Endothelial cell (in vitro differentiated cells): Measurements from ENCODE around the gene PTGER4. TPM values are rescaled to one million over a fixed set of nuclear protein-coding genes. Genes with fewer than 3 reads are reported as not detected.

Experiments used
- DNase-seq: peaks from one replicate; pipeline ENCODE4 v3.0.0; 2021; ENCODE audit warnings: low spot score
- H3K27ac Mint-ChIP-seq: one replicate; pipeline ENCODE4 v1.8.0; 2021; ENCODE audit warnings: mixed read lengths, inconsistent platforms; ENCODE audit not compliant: unreplicated experiment
- H3K27me3 Mint-ChIP-seq: one replicate; pipeline ENCODE4 v1.8.0; 2021; ENCODE audit warnings: mild to moderate bottlenecking, moderate library complexity, mixed read lengths, inconsistent platforms; ENCODE audit not compliant: unreplicated experiment
- H3K36me3 Mint-ChIP-seq: one replicate; pipeline ENCODE4 v1.8.0; 2021; ENCODE audit warnings: mild to moderate bottlenecking, low read depth, mixed read lengths, inconsistent platforms; ENCODE audit not compliant: unreplicated experiment
- H3K4me1 Mint-ChIP-seq: one replicate; pipeline ENCODE4 v1.8.0; 2021; ENCODE audit warnings: mild to moderate bottlenecking, mixed read lengths, inconsistent platforms; ENCODE audit not compliant: unreplicated experiment
- H3K4me3 Mint-ChIP-seq: one replicate; pipeline ENCODE4 v1.8.0; 2021; ENCODE audit warnings: mild to moderate bottlenecking, mixed read lengths, inconsistent platforms; ENCODE audit not compliant: unreplicated experiment
- H3K9me3 Mint-ChIP-seq: one replicate; pipeline ENCODE4 v1.8.0; 2021; ENCODE audit warnings: mixed read lengths, inconsistent platforms; ENCODE audit not compliant: unreplicated experiment
- total RNA-seq: library from RNA; stranded (reverse); fragmentation: NEBNext Ultra II Directional; extraction: Animal tissue kit (Norgen Biotek cat#: 25700); gene quantifications from one replicate; pipeline ENCODE4 v1.2.1, GENCODE V29; 2021; ENCODE audit not compliant: unreplicated experiment
- TF ChIP-seq, protein P1 (sequence below): fragments of 200-600 bp; sonication (generic); IDR thresholded peaks from one replicate; pipeline ENCODE4 v1.5.0; 2021; ENCODE audit warnings: antibody characterized with exemption; ENCODE audit not compliant: unreplicated experiment

The PTGER4 gene
- total RNA-seq, 1 donor from 2014 or later = 0.26 TPM

DNA sequence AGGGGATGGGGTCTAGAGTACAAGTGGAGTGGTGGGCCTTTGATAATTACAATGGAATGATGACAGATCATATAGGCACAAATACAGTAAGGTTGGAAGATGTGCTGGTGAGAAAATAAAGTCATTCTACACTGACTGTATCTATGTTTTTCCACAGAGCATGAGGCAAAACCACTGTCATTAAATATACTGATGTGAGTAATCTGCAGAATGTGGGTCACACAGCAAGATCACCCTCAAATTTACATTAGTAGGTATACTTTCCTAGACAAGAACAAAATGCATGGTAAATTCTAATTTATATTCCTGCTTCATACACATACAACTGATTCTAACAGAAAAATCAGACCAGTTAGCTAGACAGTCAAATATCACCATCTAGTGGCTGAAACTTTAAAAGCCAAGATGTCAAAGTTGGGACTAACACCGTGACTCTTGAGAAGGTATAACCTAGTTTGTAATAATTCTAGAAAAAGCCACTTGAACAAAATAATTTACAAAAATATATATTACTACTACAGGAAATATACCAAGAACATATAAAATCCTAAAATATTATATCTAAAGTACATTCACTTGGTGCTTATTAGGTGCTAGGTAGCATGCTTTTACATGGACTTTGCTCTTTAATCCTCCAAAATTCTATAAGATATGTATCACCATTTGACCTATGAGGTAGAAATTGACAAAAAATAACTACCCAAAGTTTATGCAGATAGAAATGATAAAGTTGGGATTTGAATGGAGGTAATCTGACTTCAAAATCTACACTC lies 56.6 kb downstream of the PTGER4 start:
- H3K27ac Mint-ChIP-seq = no peak overlapping the region
- TF ChIP-seq, protein P1, sequence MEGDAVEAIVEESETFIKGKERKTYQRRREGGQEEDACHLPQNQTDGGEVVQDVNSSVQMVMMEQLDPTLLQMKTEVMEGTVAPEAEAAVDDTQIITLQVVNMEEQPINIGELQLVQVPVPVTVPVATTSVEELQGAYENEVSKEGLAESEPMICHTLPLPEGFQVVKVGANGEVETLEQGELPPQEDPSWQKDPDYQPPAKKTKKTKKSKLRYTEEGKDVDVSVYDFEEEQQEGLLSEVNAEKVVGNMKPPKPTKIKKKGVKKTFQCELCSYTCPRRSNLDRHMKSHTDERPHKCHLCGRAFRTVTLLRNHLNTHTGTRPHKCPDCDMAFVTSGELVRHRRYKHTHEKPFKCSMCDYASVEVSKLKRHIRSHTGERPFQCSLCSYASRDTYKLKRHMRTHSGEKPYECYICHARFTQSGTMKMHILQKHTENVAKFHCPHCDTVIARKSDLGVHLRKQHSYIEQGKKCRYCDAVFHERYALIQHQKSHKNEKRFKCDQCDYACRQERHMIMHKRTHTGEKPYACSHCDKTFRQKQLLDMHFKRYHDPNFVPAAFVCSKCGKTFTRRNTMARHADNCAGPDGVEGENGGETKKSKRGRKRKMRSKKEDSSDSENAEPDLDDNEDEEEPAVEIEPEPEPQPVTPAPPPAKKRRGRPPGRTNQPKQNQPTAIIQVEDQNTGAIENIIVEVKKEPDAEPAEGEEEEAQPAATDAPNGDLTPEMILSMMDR = peak; percentile 57
- H3K4me1 Mint-ChIP-seq = peaks cover 18% of the 10 kb centered on the region
- H3K27me3 Mint-ChIP-seq = peaks cover 2% of the 10 kb centered on the region
- no peaks in the 10 kb centered on the region for H3K9me3 Mint-ChIP-seq
- H3K36me3 Mint-ChIP-seq = peaks cover 20% of the 10 kb centered on the region
- no peak overlapping the region for H3K4me3 Mint-ChIP-seq
- DNase-seq = peak; percentile 20

DNA sequence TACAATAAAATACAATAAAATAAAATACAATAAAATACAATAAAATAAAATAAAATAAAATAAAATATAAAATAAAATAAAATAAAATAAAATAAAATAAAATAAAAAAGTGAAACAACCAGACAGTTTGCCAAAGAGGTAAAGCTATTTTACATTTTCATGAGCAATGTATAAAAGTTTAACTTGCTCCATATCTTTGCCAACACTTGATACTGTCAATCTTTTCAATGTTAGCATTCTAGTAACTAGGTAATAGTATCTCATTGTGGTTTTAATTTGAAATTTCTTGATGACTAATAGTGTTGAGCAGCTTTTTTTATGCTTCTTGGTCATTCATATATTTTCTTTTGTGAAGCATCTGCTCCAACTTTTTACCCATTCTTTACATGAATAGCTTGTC lies 58.8 kb downstream of the PTGER4 start:
- Mint-ChIP-seq H3K4me3 (no peak overlapping the region), H3K27ac (no peak overlapping the region), H3K36me3 (peaks cover 19% of the 10 kb centered on the region), H3K27me3 (peaks cover 2% of the 10 kb centered on the region), H3K9me3 (no peaks in the 10 kb centered on the region), H3K4me1 (peaks cover 13% of the 10 kb centered on the region)
- TF ChIP-seq, protein P1 = no peak
- no peak for DNase-seq

Other genes with a start within 250 kb of the PTGER4 start
- gene TTC33, start 76.0 kb downstream of the PTGER4 start, total RNA-seq = 8.6 TPM
- gene PRKAA1, start 118.5 kb downstream of the PTGER4 start, total RNA-seq = 95.4 TPM
- gene RPL37, start 155.3 kb downstream of the PTGER4 start, total RNA-seq = 1,272 TPM
- 3.7 TPM for gene CARD6, start 161.5 kb downstream of the PTGER4 start, total RNA-seq
- gene C7, start 229.6 kb downstream of the PTGER4 start, total RNA-seq = 1.5 TPM